ENCODE data around the gene TSR3.
A peak's percentile ranks its signal among the peaks of the same experiment; 100 is the strongest.

Gene TSR3

DNA sequence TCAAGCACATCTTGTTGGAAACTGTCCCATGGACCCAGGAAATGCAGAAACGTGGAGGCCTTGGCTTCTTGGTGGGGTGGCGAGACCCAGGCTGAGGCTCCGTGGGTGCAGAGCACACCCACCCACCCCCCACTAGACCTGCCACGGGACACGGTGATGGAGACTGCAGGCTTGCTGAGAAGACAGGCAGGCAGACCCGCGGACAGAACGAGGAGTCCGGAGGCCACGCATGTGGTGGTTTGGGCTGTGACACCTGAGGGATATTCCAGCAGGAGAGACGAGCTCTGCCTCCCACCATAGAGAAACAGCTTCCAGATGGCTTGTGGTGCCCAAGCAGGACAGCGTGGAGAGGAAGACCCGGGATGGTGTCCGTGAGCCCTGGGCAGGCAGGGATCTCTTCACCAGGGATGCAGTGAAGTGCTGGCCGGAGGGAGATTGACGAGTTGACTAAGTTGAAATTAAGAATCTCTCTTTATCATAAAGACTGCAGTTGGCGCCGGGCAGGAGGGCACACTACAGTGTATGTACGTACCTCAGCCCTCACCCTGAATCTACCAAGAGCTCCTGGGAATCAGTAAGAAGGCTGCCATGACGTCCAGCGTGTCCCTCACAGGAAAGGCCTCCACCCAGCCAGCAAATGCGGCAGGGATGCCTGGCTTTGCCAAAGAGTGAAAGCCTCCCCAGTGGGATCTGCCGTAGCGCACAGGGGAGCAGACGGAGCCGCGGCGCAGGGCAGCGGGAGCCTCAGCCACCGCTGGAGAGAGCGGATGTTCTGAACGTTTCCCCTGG, 34.0 kb downstream of the TSR3 start:
- in situ Hi-C loops (cut with HindIII; ENCODE audit: low pct_ligation_motif_present, low pct_unique_long_range_greater_than_20kb, low sequenced_read_pairs), result no loop called here
- DNase-seq, result no peak

DNA sequence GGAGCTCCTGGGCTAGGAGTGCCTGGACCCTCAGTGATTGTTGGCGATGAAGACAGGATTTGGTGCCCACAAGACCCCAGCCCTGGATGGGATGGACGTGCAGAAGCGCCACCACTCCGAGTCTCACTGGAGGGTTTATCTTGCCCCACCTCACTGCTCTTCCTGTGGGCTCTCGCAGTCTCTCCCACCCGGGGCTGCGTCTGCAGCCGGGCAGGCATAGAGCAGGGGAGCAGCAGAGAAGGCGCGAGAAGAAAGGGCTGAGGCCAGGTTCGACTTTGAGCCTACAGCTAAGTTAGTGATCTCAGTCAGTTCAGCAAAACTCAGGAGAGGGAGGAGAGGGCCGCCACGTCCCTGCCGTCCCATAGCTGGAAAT, 35.7 kb downstream of the TSR3 start:
- no peak for DNase-seq
- in situ Hi-C loops (cut with HindIII; ENCODE audit: low pct_ligation_motif_present, low pct_unique_long_range_greater_than_20kb, low sequenced_read_pairs), result no loop called here

DNA sequence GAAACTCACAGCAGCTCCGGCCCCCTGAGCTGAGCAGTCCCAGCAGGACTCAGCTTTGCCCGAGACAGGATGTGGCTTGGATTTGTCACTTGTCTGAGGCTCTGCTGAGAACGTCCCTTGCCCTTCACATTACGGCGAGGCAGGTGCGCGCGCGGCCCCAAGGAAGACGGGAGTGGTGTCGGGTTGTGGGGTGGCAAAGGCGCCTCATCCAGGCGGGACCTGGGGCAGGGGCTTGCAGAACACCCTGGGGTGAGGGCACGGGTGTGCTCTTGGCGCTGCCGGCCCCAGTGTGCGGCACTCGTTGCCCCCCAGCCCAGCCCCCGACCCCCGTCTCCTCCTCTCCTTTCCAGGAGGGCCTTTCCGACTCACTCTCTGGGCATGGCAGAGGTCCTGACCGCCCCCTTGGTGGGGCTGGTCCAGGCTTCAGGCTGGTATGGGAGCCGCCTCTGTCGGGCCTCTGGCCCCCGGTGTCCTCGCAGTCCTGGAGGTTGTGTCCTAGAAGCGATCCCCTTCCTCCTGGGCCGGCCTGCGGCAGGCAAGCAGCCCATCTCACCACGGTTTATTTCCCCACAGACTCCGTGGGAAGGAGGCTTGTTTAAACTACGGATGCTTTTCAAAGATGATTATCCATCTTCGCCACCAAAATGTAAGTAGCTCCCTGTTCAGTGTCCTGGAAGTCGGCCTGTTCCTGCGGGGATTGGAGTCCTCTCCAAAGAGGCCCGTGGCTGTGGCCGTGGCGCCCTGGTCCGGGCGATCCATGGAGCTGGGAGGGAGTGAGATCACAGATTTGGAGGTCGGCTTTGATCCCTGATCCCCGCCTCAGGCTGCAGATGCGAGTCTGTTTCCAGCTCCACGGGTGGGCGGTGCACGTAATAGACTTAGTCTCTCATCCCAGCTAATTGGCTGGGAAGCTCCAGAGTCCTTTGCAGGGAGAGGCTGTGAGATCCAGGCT, 36.3 kb downstream of the TSR3 start:
- DNase-seq, result no peak
- in situ Hi-C loops (cut with HindIII; ENCODE audit: low pct_ligation_motif_present, low pct_unique_long_range_greater_than_20kb, low sequenced_read_pairs), result no loop called here

DNA sequence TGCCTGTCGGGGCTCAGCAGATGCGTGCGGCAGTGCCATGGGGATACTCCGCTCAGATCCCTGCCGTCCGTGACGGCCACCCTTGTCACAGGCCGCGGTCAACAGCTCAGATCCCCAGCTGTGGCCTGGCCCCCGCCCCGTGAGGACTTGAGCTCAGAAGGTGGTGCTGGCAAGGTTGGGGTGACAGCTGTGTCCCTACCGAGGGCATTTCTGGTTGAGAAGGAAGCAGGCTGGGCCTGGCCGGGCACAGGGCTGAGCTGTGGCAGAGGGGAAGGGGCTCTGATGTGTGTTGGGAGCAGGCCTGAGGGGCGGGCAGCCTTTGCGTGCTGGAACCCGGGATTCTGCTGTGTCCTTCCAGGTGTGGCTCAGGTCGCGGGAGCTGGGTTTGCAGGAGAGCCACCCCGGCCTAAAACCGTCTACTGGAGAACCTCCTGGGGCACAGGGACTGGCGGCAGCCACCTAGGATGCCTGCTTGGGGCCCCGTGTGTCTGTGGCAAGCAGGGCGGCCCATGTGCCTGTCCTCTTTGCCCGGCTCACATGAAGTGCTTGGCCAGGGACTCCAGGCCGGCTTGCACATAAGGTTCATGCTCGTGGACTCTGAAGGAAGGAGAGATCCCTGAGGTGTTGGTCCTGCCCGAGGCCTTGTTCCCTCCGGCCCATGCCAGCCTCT, 37.1 kb downstream of the TSR3 start:
- no peak for DNase-seq
- in situ Hi-C loops (cut with HindIII; ENCODE audit: low pct_ligation_motif_present, low pct_unique_long_range_greater_than_20kb, low sequenced_read_pairs), result no loop called here

DNA sequence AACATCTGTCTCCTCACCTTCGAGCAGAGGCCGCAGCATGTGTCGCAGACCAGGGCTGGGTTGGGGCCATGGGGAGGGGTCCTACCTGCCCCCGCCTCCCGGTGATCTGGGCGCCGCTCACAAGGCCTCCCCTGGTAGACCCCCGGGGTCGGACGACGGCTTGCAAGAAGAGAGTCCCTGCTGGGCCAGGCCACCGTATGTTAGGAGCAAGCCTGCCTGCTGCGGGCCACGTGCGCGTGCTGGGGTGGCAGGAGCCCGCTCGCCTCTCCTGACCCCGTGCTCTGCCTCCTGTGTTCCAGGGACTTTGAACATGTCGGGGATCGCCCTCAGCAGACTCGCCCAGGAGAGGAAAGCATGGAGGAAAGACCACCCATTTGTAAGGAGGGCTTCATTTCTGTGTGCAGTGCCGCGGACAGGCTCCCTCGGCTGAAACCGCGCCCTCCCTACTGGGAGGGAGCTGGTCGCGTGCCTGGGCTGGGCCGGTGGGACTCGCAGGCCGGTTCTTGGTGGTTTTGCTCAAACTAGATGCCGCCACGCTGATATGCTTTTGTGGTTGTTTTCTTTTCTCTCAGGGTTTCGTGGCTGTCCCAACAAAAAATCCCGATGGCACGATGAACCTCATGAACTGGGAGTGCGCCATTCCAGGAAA, 37.8 kb downstream of the TSR3 start:
- in situ Hi-C loops (cut with HindIII; ENCODE audit: low pct_ligation_motif_present, low pct_unique_long_range_greater_than_20kb, low sequenced_read_pairs), result no loop called here
- no peak for DNase-seq

DNA sequence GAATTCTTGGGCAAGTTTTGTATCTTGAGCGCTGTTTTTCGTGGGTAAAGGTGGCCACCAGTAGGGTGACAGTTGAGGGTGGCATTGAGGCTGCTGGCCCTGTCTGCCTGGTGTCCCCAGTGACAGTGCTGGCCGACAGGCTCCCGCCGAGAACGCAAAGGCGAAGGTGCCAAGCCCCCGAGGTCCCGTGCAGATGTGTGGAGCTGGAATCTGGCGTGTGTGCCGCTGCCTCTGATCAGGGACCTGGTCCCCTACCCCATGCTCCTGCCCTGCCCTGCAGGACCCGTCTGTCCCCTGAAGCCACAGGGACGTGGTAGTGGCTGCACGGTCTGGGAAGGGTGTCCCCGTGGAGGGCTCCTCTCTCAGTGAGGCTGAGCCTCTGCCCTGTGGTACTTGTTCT, 38.8 kb downstream of the TSR3 start:
- no peak for DNase-seq
- in situ Hi-C loops (cut with HindIII; ENCODE audit: low pct_ligation_motif_present, low pct_unique_long_range_greater_than_20kb, low sequenced_read_pairs), result no loop called here

DNA sequence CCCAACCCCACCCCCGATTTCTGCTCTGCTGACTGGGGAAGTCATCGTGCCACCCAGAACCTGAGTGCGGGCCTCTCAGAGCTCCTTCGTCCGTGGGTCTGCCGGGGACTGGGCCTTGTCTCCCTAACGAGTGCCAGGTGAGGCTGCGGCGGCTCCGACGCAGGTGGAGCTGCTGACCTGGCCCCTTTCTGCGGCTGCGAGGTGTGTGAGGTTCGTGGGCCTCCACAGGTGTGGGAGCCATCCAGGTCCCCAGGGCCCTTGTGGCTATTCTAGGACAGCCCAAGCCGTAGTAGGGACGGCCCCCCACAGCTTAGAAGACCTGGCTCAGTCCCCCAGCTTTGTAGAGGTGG, 39.2 kb downstream of the TSR3 start:
- no peak for DNase-seq
- in situ Hi-C loops (cut with HindIII; ENCODE audit: low pct_ligation_motif_present, low pct_unique_long_range_greater_than_20kb, low sequenced_read_pairs), result no loop called here

DNA sequence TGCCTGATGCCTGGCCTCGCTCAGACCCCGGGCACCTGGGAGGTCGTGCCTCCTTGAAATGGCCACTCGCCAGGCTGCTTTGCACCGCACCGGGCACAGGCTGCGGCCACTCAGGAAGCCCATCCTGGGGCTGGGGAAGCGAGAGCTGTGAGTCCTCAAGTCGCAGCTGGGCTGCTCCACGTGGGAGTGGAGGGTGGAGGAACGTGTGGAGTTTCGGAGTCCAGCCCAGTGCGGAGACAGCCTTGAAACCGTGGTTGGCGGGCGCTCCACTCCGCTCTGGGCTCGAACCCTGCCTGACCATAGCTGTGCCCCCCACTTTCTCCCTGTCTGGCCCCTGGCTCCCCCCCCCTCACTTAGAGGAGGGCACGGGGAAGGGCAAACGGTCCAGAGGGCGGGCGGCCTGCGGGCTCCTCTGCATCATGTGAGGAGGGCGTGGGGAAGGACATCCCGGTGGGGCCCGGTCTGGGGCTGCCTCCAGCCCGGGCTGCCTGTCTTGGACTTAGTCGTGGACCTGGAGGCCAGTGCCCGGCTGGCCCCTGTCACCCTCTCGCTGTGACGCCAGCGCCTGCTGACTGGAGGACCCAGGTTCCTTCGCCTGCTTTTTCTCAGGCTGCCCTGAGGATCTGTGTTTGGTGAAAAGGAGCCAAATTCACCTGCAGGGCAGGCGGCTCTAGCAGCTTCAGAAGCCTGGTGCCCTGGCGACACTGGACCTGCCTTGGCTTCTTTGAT, 39.8 kb downstream of the TSR3 start:
- in situ Hi-C loops (cut with HindIII; ENCODE audit: low pct_ligation_motif_present, low pct_unique_long_range_greater_than_20kb, low sequenced_read_pairs), result no loop called here
- DNase-seq, result no peak

DNA sequence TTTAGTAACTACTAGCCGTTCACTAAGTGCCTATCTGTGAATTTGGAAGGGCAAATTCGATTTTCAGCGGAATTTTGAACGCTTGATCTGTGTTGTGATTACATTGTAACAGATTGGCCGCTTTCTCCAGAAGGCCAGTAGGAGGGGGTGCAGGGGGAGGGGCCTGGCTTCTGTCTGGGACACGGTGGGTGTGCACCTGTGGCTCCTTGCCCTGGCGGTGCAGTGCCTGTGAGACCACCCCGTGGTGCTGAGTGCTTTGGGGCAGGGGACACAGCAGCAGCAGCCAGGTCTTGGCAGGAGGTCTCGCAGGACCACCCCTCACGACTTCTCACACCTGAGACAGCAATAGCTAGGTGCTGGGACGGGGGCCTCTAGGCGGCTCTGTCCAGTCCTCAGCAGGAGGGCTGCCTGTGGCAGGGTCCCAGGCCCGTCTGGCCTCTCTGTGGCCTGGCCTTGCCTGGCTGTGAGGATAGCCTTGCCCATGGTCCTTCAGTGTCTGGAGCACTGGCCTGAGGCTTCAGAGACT, 40.4 kb downstream of the TSR3 start:
- in situ Hi-C loops (cut with HindIII; ENCODE audit: low pct_ligation_motif_present, low pct_unique_long_range_greater_than_20kb, low sequenced_read_pairs), result no loop called here

DNA sequence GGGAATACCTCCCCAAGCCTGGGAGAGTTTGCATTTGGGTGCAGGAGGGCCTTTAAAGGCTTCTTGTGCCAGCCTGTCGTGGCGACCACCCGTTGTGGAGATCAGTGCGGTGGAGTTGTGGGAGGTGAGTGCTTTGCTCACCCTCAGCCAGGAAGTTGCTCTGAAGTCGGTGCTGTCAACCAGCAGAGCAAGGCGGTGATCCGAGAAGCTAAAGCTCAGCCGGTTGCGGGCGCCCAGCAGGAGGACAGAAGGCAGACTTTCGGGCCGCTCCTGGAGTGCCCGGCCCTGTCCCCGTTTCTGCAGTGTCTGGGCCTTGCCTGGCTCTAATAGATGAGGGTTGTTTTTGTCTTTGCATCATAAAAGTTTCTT, 40.9 kb downstream of the TSR3 start:
- in situ Hi-C loops (cut with HindIII; ENCODE audit: low pct_ligation_motif_present, low pct_unique_long_range_greater_than_20kb, low sequenced_read_pairs), result no loop called here
- peak; percentile 51 for DNase-seq

More for the DNA sequence above, 40.4 kb downstream of the TSR3 start:
- DNase-seq, result no peak

DNA sequence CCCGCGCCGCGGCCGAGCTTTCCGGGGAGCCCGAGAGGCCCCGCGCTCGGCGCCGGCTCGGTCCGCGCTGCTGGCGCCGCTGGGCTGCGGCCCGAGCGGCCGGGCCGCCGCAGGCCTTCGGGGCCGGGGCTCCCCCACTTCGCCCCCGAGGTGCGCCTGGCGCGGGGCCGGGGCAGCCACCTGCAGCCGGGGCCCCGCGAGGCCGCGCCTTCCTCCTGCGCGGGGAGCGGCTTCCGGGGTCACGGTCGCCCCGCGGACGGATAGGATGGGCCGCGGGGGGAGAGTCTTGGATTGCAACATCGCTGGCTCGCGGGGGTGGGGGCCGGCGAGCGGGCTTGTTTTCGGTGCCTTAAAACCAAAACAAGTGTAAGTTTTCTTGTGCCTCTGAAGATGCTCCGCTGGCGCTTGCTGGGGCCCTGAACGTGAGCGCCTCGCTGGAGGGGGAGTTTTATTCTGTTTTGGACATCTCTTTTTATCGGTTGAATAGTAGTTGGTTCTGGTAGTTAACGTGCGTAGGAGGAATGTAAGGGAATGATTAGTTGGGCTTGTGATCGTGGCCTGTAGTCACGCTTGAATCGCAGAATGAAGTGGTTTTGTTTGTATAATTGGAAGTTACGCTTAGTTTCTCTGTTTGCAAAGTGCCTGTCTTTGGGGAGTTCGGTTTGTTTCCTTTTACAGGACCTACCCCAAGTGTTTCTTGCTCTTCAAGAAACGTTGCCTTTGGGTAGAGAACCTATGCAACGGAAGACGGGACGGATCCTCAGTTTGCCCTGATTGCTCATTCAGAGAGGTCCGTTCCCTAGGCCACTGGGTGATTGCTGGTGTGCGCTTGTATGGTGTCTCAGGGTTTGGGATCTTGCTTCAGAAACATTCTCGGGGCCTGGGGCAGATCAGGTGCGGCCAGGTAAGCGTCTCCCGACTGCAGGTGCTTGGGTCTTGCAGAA, 41.5 kb downstream of the TSR3 start:
- in situ Hi-C loops (cut with HindIII; ENCODE audit: low pct_ligation_motif_present, low pct_unique_long_range_greater_than_20kb, low sequenced_read_pairs), result no loop called here
- DNase-seq, result peak; percentile 46

DNA sequence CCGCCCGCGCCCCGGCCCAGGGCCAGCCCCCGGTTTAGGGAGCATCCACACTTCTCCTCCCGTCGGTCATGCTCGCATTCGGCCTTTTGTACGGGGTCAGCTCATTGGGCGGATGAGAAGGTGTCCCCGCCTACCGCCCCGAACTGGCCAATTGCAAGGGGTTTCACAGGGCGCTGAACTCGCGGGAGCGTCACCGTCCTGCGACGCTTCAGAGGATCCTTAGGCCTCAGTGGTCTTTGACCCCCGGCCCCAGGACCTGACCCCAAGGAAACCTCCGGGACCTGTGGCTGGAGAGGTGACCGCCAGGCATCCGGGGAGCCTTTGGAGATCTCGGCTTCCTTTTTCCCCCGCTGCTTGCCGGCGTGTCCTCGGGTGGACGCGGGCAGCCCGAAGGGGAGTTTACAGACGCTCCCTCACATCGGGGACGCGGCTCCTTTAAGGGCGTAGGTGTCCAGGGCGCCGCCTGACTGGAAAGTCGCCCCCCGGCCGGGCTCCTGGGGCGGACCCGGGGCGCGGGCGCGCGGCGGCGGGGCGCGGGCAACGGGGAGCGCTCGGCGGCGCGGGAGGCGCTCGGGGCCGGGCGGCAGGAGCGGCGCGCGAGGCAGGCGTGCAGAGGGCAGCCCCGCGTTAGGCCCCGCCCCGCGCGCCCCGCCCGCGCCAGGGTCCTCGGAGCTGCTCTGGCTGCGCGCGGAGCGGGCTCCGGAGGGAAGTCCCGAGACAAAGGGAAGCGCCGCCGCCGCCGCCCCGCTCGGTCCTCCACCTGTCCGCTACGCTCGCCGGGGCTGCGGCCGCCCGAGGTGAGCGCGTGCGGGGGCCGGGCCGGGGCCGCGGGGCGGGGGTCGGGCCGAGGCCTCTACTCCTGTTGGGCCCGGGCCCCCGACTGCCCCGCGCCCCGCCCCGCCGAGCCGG, 42.4 kb downstream of the TSR3 start, which contains the start of gene UBE2I:
TSS of gene UBE2I (plus strand) at position 660 of the 909 bp plus-strand sequence. CDS start 4,395 bp downstream, outside the sequence.
- DNase-seq, result peak; percentile 99
- in situ Hi-C loops (cut with HindIII; ENCODE audit: low pct_ligation_motif_present, low pct_unique_long_range_greater_than_20kb, low sequenced_read_pairs), result no loop called here

DNA sequence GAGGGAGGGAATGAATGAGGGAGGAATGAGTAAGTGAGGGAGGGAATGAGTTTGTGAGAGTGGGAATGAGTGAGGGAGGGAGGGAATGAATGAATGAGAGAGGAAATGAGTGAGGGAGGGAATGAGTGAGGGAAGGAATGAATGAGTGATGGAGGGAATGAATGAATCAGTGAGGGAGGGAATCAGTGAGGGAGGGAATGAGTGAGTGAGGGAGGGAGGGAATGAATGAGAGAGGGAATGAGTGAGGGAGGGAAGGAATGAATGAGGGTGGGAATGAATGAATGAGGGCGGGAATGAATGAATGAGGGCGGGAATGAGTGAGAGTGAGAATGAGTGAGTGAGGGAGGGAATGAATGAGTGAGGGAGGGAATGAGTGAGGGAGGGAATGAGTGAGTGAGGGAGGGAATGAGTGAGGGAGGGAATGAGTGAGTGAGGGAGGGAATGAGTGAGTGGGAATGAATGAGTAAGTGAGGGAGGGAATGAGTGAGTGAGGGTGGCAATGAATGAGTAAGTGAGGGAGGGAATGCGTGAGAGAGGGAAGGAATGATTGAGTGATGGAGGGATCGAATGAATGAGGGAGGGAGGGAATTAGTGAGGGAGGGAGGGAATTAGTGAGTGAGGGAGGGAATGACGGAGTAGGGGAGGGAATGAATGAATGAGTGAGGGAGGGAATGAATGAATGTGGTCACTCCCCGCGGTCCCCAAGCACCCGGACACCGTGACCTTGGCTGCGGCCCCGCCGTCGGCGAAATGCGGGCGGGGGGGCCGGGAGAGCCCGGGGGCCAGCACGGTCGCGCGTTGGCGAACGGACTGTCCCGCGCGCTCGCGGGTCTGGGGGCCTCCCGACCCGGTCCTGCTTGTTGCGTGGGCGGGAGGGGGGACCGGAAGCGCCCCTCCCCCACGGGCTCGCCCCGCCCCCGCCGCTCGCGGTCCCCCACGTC, 43.4 kb downstream of the TSR3 start:
- in situ Hi-C loops (cut with HindIII; ENCODE audit: low pct_ligation_motif_present, low pct_unique_long_range_greater_than_20kb, low sequenced_read_pairs), result no loop called here
- peak; percentile 71 for DNase-seq

DNA sequence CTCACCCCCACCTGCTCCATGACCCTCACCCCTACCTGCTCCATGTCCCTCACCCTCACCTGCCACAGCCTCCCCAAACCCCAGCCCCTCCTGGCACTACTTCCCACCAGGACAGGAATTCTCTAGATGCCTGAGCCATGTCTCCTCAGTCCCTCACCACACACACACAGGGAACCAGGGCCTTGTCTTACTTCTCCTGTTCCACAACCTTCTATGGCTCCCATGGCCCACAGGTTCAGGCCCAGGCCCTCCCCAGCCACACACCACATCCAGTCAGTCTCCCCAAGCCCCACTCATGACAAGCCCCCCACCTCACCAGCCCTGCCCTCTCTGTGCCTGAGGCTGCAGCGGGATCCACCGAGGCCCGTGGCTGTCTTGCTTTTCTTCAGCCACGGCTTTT, 45.3 kb downstream of the TSR3 start:
- in situ Hi-C loops (cut with HindIII; ENCODE audit: low pct_ligation_motif_present, low pct_unique_long_range_greater_than_20kb, low sequenced_read_pairs), result no loop called here
- no peak for DNase-seq

DNA sequence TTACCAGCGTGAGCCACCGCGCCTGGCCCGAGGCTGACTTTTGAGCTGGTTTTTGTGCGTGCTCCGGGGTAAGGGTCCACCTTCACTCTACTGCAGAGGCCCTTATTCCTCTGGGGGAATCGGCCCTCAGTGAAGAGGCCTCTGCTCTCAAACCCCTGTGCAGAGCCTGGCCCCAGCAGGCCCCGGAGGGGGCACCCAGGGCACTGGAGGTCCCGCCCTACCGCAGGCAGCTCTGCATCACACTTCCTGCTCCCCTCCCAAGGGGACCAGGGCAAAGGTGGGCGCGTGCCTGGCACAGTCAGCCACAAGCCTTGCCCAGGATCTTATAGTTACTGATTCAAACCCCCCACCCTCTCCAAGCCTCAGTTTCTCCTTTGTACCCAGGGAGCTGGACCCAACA, 45.9 kb downstream of the TSR3 start:
- in situ Hi-C loops (cut with HindIII; ENCODE audit: low pct_ligation_motif_present, low pct_unique_long_range_greater_than_20kb, low sequenced_read_pairs), result no loop called here
- no peak for DNase-seq

Measured in ACHN (cell line).